Activated naive CD8-positive, alpha-beta T cell treated with anti-CD3 and anti-CD28 coated beads, Interleukin-2, amount 10 ng/mL, durations not matched to agents 7 days and 5 days (primary cell): Measurements from ENCODE around the gene SLMAP. TPM values are rescaled to one million over a fixed set of nuclear protein-coding genes. Genes with fewer than 3 reads are reported as not detected.

Experiments
- ATAC-seq: fragments of 150-1000 bp; cut with Tn5 transposase; one replicate; pipeline ENCODE4 v1.10.0; 2021; ENCODE audit warnings: low read depth, moderate library complexity
- POLR2A ChIA-PET: fragments of 350-600 bp; sonication (Branson Sonifier 250); formaldehyde crosslinking; loops from one replicate; lab custom pipeline; 2021; ENCODE audit warnings: antibody characterized with exemption; lab: Charles Lee
- DNase-seq: peaks from one replicate; pipeline ENCODE4 v3.0.0; 2021
- H3K27ac Mint-ChIP-seq: one replicate; pipeline ENCODE4 v1.8.0; 2022; ENCODE audit warnings: mild to moderate bottlenecking, mixed read lengths
- H3K27me3 Mint-ChIP-seq: one replicate; pipeline ENCODE4 v1.8.0; 2022; ENCODE audit warnings: mild to moderate bottlenecking, moderate library complexity, mixed read lengths
- H3K36me3 Mint-ChIP-seq: one replicate; pipeline ENCODE4 v1.8.0; 2021; ENCODE audit warnings: mild to moderate bottlenecking, mixed read lengths
- H3K4me1 Mint-ChIP-seq: one replicate; pipeline ENCODE4 v1.8.0; 2021; ENCODE audit warnings: mixed read lengths
- H3K4me3 Mint-ChIP-seq: one replicate; pipeline ENCODE4 v1.8.0; 2022; ENCODE audit warnings: mild to moderate bottlenecking, moderate library complexity, mixed read lengths
- H3K9me3 Mint-ChIP-seq: one replicate; pipeline ENCODE4 v1.8.0; 2021; ENCODE audit warnings: mixed read lengths
- total RNA-seq, 2 experiments: library from RNA; stranded (reverse); gene quantifications; one replicate each; pipeline ENCODE4 v1.2.3, GENCODE V29; 2021

SLMAP gene
- total RNA-seq: 10 to 100 TPM; 58.0 to 69.7 TPM

GRCh38 chr3:57755741-57756527, at the start of gene SLMAP:
Gene SLMAP, plus strand, starts transcription at chr3:57756309. Its CDS starts 1,343 bp downstream, at chr3:57757652.
- ATAC-seq (peak; percentile 97), DNase-seq (peak; percentile 90)
- Mint-ChIP-seq H3K27ac (peak within 1 kb of the TSS; percentile 98), H3K9me3 (no peaks in the 10 kb centered on the region), H3K36me3 (peaks cover 26% of the 10 kb centered on the region), H3K4me3 (peak within 1 kb of the TSS; percentile 93), H3K27me3 (peaks cover 16% of the 10 kb centered on the region), H3K4me1 (peaks cover 27% of the 10 kb centered on the region)
- POLR2A ChIA-PET: interaction anchor here (0.6 to 2.0 kb wide), 9 partner anchors 11 to 550 kb away, joined by 3 to 17 read pairs (median 4); partner anchors contain the start of genes ARF4, DENND6A, HTD2 and PDE12

- peaks cover 2% of the 10 kb centered on the region for H3K9me3 Mint-ChIP-seq
- POLR2A ChIA-PET: no interaction called here
- ATAC-seq: no peak
These were observed 49.6 kb upstream of the SLMAP start for GRCh38 chr3:57706462-57706861.

GRCh38 chr3:57709031-57709430, 47.1 kb upstream of the SLMAP start:
- POLR2A ChIA-PET: no interaction called here
- Mint-ChIP-seq H3K4me3 (no peak overlapping the region), H3K27me3 (peaks cover 2% of the 10 kb centered on the region), H3K36me3 (no peaks in the 10 kb centered on the region), H3K9me3 (peaks cover 2% of the 10 kb centered on the region), H3K27ac (no peak overlapping the region), H3K4me1 (no peaks in the 10 kb centered on the region)
- ATAC-seq: no peak
- no peak for DNase-seq

More at GRCh38 chr3:57706462-57706861, 49.6 kb upstream of the SLMAP start:
- Mint-ChIP-seq H3K4me3 (no peak overlapping the region), H3K36me3 (no peaks in the 10 kb centered on the region), H3K27ac (no peak overlapping the region), H3K4me1 (no peaks in the 10 kb centered on the region), H3K27me3 (peaks cover 5% of the 10 kb centered on the region)
- DNase-seq: no peak

GRCh38 chr3:57709559-57709958, 46.5 kb upstream of the SLMAP start:
- Mint-ChIP-seq H3K36me3 (no peaks in the 10 kb centered on the region), H3K9me3 (peaks cover 2% of the 10 kb centered on the region), H3K27ac (no peak overlapping the region), H3K27me3 (peaks cover 2% of the 10 kb centered on the region), H3K4me3 (no peak overlapping the region), H3K4me1 (no peaks in the 10 kb centered on the region)
- POLR2A ChIA-PET: no interaction called here
- DNase-seq (no peak), ATAC-seq (no peak)

- DNase-seq (no peak), ATAC-seq (no peak)
- POLR2A ChIA-PET: interaction anchor here (0.9 kb wide), 1 partner anchor 20 kb away, joined by 3 read pairs; no protein-coding TSS in a partner anchor
- peaks cover 2% of the 10 kb centered on the region for H3K27me3 Mint-ChIP-seq
- no peak overlapping the region for H3K4me3 Mint-ChIP-seq
- H3K36me3 Mint-ChIP-seq: no peaks in the 10 kb centered on the region
- no peaks in the 10 kb centered on the region for H3K4me1 Mint-ChIP-seq
- H3K27ac Mint-ChIP-seq: no peak overlapping the region
- peaks cover under 1% of the 10 kb centered on the region for H3K9me3 Mint-ChIP-seq
These were observed 40.4 kb upstream of the SLMAP start for GRCh38 chr3:57715686-57716085.

GRCh38 chr3:57717205-57717868, 38.8 kb upstream of the SLMAP start:
- POLR2A ChIA-PET: no interaction called here
- Mint-ChIP-seq H3K27ac (no peak overlapping the region), H3K27me3 (peaks cover 2% of the 10 kb centered on the region), H3K9me3 (no peaks in the 10 kb centered on the region), H3K36me3 (no peaks in the 10 kb centered on the region), H3K4me1 (no peaks in the 10 kb centered on the region), H3K4me3 (no peak overlapping the region)
- ATAC-seq: no peak
- no peak for DNase-seq

GRCh38 chr3:57718118-57718517, 38.0 kb upstream of the SLMAP start:
- Mint-ChIP-seq H3K4me3 (no peak overlapping the region), H3K9me3 (no peaks in the 10 kb centered on the region), H3K36me3 (no peaks in the 10 kb centered on the region), H3K27ac (no peak overlapping the region), H3K27me3 (peaks cover 2% of the 10 kb centered on the region), H3K4me1 (no peaks in the 10 kb centered on the region)
- no peak for ATAC-seq
- DNase-seq: no peak
- POLR2A ChIA-PET: no interaction called here

GRCh38 chr3:57726397-57726796, 29.7 kb upstream of the SLMAP start:
- Mint-ChIP-seq H3K4me3 (no peak overlapping the region), H3K27ac (no peak overlapping the region), H3K27me3 (peaks cover 2% of the 10 kb centered on the region), H3K9me3 (no peaks in the 10 kb centered on the region), H3K4me1 (no peaks in the 10 kb centered on the region), H3K36me3 (no peaks in the 10 kb centered on the region)
- no peak for ATAC-seq
- POLR2A ChIA-PET: no interaction called here
- DNase-seq: no peak

- no peak overlapping the region for H3K4me3 Mint-ChIP-seq
- no peaks in the 10 kb centered on the region for H3K4me1 Mint-ChIP-seq
- H3K27ac Mint-ChIP-seq: no peak overlapping the region
- POLR2A ChIA-PET: no interaction called here
- ATAC-seq: no peak
- no peak for DNase-seq
- H3K27me3 Mint-ChIP-seq: peaks cover 2% of the 10 kb centered on the region
- no peaks in the 10 kb centered on the region for H3K9me3 Mint-ChIP-seq
- H3K36me3 Mint-ChIP-seq: no peaks in the 10 kb centered on the region
These were observed 29.0 kb upstream of the SLMAP start for GRCh38 chr3:57727106-57727505.

- Mint-ChIP-seq H3K27ac (no peak overlapping the region), H3K36me3 (no peaks in the 10 kb centered on the region), H3K9me3 (no peaks in the 10 kb centered on the region), H3K27me3 (no peaks in the 10 kb centered on the region), H3K4me3 (no peak overlapping the region), H3K4me1 (no peaks in the 10 kb centered on the region)
- no peak for ATAC-seq
- DNase-seq: no peak
- POLR2A ChIA-PET: no interaction called here
These were observed 26.6 kb upstream of the SLMAP start for GRCh38 chr3:57729334-57730045.

- no peaks in the 10 kb centered on the region for H3K9me3 Mint-ChIP-seq
- peaks cover 3% of the 10 kb centered on the region for H3K4me1 Mint-ChIP-seq
- no peaks in the 10 kb centered on the region for H3K27me3 Mint-ChIP-seq
- no peak for DNase-seq
- no peak for ATAC-seq
- H3K4me3 Mint-ChIP-seq: no peak overlapping the region
- no peak overlapping the region for H3K27ac Mint-ChIP-seq
- POLR2A ChIA-PET: no interaction called here
- H3K36me3 Mint-ChIP-seq: no peaks in the 10 kb centered on the region
These were observed 25.4 kb upstream of the SLMAP start for GRCh38 chr3:57730682-57731081.

GRCh38 chr3:57731311-57731710, 24.8 kb upstream of the SLMAP start:
- H3K36me3 Mint-ChIP-seq: no peaks in the 10 kb centered on the region
- no peak overlapping the region for H3K4me3 Mint-ChIP-seq
- no peak overlapping the region for H3K27ac Mint-ChIP-seq
- DNase-seq (no peak), ATAC-seq (no peak)
- no peaks in the 10 kb centered on the region for H3K27me3 Mint-ChIP-seq
- peaks cover 3% of the 10 kb centered on the region for H3K4me1 Mint-ChIP-seq
- no peaks in the 10 kb centered on the region for H3K9me3 Mint-ChIP-seq
- POLR2A ChIA-PET: no interaction called here

GRCh38 chr3:57733790-57734189, 22.3 kb upstream of the SLMAP start:
- ATAC-seq: no peak
- no peaks in the 10 kb centered on the region for H3K27me3 Mint-ChIP-seq
- DNase-seq: no peak
- H3K4me1 Mint-ChIP-seq: peaks cover 4% of the 10 kb centered on the region
- H3K36me3 Mint-ChIP-seq: no peaks in the 10 kb centered on the region
- H3K9me3 Mint-ChIP-seq: no peaks in the 10 kb centered on the region
- H3K27ac Mint-ChIP-seq: no peak overlapping the region
- H3K4me3 Mint-ChIP-seq: no peak overlapping the region
- POLR2A ChIA-PET: no interaction called here
